Stimulated activated CD8-positive, alpha-beta memory T cell treated with anti-CD3 and anti-CD28 coated beads, Interleukin-12 subunit alpha, Interleukin-12 subunit beta, amount 100 ng/mL, for 24 hours (primary cell): ENCODE results near the gene RNF187.
"Not testable (repeated sequence)": the region's sequence is repeated elsewhere in the genome, so short reads cannot be mapped to it uniquely, and the experiment has no call there.

Experiments
- DNase-seq: peaks from one replicate; pipeline ENCODE4 v3.0.0-alpha.2; 2020; ENCODE audit errors: extremely low read depth

Gene RNF187

DNA sequence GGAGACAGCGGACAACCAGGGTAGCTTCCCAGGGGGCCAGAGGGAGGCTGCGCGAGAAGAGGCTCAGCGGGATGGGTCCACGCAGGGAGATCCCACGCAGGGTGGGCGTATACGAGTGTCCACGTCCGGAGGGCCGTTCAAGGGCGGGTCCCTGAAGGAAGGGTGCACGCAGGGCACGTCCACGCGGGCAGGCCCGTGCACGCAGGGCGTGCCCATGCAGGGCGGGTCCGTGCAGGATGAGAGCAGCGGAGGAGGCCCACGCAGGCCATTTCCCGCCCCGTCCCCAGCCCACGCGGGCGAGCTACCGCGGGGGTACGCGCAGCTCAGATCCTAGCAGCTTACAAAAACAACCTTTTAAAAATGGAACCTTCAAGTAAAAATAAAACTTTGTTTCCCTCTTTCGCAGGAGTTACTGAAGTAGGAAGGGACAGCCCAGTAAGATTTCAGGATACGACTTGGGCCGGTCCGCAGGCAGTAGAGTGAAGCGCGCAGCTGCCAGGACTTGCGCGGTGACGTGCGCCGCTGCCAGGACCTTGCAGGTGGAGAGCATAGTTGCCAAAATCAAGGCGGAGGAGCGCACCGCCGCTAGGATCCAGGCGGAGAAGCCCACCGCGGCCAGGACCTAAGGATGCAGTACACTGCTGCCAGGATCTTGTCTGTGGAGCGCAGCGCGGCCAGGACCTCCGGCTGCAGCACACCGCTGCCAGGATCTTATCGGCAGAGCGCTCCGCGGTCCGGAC is 416 bp upstream of the RNF187 start:
- DNase-seq, result peak; percentile 45

DNA sequence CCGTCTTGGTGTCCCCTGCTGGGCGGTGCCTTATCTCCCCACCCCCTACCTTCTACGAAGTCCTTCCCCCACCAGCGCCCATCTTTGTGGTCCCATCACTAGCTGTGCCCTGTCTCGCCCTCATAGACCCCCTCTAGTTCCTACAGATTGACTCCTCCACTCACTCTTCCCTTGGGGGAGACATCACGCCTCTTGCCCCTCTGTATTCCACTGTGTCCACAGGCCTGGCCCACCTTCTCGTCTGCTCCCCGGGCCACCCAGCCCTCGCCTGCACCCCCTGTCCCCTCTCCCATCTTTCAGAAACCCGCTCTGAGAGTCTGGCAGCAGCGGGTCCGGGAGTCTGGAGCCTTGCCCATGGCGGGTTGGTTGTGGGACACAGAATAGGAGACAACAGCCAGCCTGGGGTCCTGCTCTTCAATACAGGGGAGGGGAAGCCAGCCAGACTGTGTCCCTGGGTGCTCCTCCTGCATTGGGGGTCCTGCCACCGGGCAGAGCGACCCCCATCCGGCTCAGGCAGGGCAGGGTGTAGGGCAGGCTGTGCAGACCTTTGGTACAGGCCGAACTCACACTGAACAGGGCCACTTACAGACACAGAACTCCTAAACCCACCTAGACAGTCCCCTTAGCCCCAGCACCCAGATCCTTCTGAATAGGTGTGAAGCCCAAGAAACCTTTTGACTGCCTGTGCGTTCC is 1.1 kb downstream of the RNF187 start:
- no peak for DNase-seq

DNA sequence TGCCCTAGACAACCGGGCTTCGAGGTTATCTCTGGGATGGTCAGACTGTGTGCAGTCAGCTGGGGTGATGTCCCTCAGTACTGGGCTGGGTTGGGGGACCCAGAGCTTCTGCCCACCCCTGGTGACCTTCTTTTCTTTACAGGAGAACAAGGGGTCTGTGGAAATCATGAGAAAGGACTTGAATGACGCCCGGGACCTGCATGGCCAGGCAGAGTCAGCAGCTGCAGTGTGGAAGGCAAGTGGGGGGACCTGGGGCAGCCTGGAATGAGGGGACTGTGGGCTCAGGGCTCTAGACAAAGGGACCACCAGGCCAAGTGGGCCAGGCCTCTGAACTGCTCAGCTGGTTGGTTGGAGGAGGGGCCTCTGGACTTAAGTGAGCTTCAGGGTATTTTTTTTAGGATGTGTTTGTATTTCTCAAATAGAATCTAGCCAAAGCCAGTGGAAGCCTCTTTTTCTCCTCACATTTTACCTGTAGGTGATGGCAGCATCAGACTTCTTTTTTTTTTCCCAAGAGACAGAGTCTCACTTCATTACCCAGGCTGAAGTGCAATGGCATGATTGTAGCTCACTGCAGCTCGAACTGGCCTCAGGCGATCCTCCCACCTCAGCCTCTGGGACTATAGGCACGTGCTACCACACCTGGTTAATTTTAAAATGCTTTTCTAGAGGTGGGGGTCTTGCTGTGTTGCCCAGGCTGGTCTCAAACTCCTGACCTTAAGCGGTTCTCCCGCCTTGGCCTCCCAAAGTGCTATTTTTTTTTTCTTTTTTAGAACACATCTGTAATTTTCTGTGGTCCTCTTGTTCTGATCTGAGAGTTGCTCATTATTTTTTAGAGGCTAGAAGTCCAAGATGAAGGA is 1.9 kb downstream of the RNF187 start:
- DNase-seq, result no peak

DNA sequence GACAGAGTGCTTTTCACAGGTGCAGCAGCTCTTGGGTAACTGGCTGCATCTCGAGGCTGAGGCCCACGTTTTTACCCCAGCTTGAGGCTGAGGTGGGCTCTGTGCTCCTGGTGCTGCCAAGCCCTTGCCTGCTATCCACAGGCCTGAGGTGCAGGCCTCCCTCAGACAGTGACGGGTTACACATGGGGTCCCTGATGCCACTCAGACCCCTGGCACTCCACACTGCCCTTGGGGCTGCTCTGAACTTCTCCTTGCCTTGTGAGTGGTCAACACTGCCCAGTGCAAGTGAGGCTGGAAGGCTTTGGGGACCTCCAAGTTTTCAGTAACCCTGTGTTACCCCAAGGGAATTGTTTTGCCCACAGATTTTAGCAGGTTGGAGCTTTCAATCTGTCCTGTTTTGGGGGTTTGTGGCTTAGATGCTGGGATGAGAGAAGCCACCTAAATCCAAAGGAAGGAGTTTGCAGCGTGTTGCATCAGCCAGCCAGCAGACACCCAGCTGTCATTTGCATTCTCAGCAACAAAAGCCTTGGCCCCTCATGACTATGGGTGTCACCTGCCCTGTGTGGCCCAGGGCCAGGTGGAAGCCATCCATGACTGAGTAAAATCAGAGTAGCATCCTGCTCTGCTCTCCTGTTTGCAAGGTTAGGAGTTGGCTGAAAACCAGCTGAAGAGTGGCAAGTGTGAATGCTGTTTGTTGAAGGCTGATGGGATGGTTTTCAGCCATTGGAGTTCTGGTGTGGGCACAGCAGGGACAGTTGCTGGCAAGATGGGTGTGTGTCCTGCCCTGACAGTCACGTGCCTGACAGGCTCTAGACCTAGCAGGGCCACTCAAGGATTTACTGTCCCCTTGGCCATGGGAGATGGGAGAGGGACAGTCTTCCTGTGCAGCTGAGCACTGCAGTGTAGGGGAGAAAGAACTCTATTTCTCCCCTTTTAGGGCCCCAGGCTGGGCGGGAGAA is 3.2 kb downstream of the RNF187 start:
- DNase-seq, result no peak

DNA sequence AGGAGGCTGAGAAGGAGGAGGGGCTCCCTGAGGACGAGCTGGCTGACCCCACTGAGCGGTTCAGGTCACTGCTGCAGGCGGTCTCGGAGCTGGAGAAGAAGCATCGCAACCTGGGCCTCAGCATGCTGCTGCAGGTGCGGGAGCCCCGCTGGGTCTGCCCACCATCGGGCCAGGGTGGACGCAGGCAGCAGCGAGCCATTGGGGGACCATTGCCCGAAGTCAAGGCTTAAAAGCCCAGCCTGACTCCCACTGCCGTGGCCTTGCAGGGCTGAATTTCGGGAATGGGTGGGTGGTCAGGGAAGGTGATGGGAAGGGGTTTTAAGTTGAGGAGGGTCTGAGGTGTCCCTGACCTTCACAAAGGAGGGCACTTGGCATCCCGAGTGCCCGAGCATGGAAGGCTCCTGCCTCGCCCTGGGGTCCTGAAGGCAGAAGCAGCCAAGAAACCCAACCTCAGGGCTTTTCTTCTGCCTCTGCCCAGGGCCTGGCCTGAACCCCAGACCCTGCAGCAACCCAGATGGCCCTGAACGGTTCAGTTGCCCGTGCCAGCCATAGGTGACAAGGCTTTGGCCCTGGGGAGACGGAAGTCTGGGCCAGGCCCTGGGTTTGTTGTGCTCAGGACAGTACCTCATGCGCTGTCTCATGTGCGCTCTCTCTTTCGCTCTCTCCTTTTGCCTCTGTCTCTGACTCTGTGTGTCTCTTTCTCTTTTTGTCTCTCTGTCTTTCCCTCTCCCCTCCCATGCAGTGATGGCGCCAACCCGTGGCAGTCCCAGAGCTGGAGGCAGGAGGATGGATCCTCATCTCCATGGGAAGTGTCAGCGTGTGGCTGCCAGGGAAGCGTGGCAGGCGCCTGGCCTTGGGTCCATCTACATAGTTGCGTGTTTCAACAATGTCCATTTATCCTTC is 6.2 kb downstream of the RNF187 start:
- no peak for DNase-seq

DNA sequence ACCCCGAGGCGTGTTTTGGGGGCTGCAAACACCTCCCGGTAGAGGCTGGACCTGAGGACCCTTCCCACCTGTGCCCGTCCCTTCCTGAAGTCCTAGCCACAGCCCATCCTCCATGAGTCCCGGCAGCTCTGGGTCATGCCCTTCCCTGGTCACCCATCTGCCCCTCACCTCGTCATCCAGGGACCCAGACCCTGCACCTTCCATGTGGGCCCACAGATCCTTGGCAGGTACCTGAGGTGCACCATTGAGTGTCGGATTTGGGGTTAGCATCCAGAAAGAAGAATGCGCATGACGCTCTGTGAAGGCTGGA is 6.8 kb downstream of the RNF187 start:
- no peak for DNase-seq

DNA sequence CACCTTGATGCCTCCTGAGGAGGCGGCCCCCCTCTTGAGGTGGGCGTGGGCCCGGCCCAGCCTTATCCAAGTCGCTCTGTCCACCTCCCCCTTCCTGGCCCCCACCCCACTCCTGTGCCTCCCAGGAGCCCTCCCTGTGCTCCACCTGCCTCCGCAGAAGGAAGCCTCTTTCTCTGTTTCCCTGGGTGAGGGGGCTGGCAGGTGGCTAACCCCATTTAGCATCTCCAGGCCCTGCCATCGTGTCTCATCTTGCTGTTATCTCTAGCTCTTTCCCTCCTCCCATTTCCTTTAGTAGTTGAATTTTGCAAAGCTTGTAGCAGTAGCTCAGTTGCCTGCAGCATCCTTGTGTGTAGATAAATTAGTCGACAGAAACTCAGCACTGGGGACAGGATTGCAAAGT is 7.2 kb downstream of the RNF187 start:
- no peak for DNase-seq

DNA sequence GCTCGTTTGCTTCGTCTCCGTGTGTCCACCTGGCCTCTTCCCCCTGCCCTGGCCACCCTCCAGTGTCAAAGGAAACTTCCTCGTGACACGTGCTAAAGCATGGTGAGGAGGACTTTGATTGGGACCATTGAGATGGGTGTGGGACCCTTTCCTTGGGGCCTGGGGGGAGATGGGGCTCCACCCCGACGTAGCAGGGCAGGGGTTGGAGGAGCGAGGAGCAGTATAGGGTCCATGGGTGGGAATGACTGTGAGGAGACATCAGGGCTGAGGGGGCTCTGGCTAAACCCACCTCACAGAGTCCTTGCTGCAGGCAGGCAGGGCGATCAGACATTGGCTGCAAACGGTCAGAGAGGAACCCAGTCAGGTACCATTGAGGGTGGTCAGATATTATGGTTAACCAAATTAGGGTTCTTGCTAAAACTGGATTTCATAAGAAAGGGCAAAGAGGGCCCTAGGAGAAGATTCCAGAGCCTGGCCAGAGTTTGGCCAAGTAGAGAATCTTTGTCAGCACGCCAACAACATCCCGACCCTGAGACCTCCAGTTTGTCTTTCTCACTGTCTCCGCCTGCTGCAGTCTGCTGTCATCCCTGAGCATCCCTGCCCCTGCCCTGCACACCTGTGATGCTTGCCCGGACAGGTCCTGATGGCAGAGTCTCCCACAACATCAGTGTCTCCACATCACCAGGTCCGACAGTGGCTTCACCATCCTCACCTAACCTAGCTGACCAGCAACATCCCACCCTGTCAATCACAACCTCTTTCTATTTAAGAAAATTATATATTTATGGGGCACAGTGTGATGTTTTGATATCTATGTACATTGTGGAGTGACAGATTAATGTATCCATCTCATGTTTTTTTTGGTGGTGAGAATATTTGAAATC is 8.0 kb downstream of the RNF187 start:
- DNase-seq, result no peak

DNA sequence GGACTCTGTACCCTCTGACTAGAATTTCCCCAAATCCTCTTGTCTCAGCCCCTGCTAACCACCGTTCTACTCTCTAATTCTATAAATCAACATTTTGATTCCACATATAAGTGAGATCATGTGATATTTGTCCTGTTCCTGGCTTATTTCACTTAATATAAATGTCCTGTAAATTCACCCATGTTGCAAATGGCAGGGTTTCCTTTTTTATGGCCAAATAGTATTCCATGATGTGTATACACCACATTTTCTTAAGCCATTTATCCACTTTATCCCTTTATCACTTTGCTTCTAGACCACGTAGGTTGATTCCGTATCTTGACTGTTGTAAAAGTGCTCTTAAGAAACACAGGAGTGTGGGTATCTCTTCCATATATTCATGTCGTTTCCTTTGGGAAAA is 8.9 kb downstream of the RNF187 start:
- DNase-seq, result no peak

DNA sequence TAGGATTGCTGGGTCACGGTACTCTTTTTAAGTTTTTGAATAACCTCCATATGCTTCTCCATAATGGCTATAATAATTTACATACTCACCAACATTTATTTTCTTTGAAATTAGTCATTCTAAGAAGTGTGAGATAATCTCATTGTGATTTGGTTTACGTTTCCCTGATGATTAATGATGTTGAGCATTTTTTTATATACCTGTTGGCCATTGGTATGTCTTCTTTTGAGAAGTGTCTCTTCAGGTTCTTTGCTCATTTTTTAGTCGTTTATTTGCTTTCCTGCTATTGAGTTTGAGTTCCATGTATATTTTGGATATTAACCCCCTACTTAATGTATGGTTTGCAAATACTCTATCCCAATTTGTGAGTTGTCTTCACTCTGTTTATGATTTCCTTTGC is 9.3 kb downstream of the RNF187 start:
- DNase-seq, result no peak

DNA sequence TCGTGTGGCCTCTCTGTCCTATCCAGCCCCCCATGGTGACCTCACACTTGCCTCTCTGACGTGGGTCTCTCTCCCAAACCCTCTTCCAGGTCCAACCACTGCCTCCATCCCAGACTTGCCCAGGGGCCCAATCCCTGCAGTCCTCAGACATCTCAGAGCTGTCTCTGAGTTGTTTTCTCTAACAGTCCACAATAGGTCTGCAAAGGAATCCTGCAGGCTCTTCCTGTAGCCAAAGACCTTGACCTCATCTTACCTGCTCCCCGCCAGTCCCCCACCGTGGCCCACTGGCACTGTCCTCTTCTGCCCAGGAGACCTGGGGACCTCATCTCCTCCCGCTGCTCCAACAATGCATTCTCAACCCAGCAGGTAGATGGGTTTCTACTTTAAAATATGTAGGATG is 10.0 kb downstream of the RNF187 start:
- no peak for DNase-seq

DNA sequence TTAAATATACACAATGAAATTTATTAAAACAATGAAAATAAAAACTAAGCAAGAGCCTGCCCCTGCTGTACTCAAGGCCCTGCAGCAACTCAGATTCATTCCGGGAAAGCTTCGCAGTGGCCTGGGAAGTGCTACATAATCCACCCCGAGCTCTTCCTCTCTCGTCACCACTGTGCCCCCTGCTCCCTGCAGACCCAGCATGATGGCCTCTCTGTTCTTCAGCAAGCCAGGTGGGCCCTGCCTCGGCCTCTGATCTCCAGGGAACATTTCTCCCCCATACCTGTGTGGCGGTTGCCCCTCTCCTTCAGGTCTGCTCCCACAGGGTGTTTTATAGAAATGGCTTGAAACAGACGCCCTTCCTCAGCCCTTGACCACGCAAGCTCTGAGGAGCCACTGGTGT is 10.6 kb downstream of the RNF187 start:
- DNase-seq, result no peak

DNA sequence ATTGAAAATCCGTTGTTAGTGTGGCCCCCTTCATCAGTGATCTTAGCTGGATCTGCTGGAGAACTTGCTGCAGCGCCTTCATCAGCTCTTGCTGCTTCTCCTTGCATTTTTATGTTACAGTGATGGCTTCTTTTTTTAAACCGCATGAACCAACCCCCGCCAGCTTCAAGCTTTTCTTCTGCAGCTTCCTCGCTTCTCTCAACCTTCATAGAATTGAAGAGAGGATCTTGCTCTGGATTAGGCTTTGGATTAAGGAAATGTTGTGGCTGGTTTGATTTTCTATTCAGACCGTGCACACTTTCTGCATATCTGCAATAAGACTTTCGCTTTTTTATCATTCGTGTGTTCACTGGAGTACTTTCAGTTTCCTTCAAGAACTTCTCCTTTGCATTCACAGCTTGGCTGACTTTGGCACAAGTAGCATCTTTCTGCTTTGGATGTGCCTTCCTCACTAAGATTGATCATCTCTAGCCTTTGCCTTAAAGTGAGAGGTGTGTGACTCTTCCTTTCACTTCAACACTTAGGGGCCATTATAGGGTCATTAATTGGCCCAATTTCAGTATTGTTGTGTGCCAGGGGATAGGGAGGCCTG is 13.1 kb downstream of the RNF187 start:
- no peak for DNase-seq

DNA sequence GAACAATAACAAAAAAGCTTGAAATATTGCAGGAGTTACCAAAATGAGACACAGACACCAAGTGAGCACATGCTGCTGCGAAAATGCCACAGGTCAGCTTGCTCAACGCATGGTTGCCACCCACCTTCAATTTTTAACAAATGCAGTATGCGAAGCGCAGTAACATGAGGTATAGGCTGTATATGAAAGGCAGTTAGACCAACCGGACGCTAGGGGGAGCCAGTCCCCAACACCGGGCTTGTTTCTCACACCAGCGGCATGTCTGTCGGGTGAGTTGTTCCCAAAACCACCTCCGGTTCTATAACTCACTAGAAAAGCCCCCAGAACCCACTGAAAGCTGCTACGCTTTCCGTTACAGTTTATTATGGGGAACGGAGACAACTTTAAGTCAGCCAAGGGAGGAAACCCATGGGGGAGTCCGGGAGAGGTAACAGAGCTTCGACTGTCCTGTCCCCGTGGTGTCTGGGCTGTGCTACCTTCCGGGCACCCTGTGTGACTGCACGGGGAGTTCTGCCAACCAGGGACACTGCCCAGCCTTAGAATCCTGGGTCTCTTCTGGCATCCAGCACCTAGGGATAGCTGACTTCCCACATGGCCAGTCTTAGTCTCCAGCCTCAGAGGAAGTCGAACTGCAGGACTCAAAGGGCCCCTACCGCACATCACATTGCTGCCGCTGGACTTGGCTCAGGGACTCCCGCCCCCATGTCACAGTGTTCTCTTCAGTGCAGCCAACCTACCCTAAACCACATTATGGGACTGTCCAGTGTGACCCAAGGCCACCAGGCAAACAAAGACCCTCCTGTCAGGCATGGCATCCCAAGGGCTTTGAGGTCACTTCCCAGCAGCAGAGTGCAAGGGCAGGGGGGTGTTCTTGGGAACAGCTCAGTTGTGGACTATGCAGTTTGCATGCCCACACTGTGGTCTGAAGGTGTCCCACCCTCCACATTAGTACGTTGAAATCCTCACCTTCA is 14.0 kb downstream of the RNF187 start:
- DNase-seq, result peak; percentile 79

DNA sequence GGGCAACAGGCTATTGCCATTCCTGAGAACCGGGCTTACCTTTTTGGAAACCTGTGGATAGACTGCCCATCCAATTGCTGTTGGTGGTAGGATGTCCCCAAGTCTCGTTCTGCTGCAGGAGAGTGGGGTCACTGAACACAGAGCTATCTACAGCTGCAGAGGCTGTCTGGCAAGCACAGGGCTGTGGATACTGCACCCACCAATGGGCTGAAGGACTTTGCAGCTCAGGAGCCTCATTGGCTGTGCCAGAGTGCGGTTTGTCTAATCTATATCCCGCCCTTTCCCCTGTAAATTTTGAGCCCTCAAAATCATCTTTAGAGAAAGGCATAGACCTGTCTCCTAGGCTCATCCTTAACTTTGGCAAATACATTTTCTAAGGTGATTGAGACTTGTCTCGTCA is 15.3 kb downstream of the RNF187 start:
- no peak for DNase-seq

DNA sequence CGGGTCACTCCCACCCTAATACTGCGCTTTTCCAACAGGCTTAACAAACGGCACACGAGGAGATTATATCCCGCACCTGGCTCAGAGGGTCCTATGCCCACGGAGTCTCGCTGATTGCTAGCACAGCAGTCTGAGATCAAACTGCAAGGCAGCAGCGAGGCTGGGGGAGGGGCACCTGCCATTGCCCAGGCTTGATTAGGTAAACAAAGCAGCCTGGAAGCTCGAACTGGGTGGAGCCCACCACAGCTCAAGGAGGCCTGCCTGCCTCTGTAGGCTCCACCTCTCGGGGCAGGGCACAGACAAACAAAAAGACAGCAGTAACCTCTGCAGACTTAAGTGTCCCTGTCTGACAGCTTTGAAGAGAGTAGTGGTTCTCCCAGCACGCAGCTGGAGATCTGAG is 18.8 kb downstream of the RNF187 start:
- not testable (repeated sequence) for DNase-seq

DNA sequence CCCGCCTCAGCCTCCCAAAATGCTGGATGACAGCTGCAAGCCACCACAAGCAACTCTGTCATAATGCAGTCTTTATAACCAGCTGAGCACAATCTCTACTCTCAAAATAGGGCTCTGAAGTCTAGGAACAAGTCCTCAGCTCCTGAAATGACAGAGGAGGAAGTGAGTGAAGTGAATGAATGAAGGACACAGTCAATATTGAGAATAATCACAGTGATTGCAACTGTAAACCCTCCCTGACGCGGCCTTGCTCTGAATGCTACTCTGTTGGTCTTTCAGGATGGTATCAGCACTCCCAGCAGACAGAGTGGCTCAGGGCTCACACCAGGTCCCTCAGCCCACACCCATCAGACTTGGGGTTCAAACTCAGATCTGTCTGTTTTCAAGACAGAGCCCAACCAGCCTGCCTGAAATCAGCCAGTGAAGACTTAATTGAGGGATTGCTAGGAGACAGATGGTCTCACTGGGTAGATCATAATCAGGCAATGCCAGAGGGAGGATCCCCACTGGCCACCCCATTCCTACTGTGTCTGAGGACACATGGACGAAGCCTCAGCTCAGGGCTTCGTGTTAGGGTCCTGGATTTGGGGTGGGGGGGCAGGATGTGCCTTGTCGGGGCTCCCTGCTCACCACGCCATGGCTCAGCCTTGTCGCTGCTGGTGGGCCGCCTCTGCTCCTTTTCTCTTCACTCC is 20.9 kb downstream of the RNF187 start:
- DNase-seq, result no peak
